ENCODE measurements around the gene ERCC6.

ERCC6 gene

DNA sequence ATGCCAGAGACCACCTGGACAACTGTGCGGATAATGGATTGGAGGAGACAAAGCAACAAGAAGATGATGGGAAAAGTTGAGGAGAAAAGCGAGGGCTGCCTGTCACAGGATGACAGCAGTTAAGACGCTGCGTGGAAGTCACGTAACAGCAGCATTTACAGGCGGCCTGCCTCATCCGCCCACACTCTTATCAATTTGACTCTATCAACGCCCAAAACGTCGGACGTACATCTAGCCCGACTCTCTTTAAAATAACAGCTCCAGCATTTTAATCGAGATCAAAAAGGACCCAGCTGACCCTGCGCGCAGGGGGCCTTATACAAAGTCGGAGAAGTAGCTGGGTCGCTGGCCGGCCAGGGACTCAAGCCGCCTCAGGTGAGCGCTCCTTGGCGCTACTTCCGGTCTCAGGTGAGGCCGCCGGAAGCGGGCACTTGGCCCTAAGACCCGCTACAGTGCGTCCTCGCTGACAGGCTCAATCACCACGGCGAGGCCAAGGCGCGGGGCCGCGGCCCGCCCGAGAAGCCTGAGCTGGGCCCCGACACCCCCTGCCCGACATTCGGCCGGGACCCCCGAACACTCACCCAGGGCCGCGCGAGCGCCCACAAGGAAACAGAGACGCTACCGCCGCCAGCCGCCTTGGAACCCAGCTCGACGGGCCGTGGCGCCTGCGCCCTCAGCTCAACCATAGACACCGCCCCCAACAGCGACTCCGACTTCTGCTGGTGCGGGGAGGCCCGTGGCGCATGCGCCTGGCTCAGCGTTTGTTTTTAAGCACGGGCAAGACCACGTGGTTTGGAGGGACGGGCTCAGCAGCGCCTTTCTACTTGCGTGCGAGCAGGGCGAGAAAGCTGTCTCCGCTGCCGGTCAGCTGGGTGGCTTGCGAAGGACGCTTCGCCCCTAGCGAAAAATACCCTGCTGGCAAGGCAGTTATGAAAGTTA, at the start of gene ERCC6:
Gene ERCC6, minus strand, starts transcription at position 741 of the 939 bp plus-strand sequence.
- DNase-seq = peak; percentile 98

GRCh38 chr10:49587981-49588380, 49.1 kb upstream of the ERCC6 start:
- DNase-seq = no peak

DNA sequence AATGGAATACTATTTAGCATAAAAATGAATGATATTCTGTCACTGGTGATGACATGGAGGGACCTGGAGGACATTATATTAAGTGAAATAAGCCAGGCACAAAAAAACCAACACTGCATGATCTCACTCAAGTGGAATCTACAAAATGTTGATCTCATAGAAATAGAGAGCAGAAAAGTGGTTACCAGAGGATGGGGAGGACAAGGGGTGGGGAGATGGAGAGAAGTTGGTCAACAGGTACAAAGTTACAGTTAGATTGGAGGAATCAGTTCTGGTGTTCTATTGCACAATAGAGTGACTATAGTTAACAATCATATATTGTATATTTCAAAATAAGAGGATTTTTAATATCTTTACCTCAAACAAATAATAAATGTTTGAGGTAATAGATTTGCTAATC, 46.5 kb upstream of the ERCC6 start:
- no peak for DNase-seq

DNA sequence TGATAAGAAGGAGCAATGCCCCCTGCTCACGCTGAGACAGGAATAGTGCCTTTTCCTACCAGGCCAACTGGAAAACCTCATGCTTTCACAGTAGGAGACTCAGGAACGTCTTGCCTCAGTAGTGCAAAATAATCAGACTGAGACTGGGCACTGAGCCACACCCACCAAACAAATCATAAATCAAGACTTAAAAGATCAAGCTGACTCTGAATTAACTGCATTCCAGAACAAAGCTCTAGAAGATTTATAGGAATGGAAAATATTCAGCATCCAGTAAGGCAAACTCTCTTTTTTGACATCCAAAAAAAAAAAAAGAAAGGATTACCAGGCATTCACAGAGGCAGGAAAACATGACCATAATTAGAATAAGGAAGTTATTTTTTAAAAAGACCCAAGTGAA, 40.7 kb upstream of the ERCC6 start:
- DNase-seq = no peak

GRCh38 chr10:49578392-49578791, 39.5 kb upstream of the ERCC6 start:
- DNase-seq = no peak

- no peak for DNase-seq
Observed at GRCh38 chr10:49577182-49577925, 38.4 kb upstream of the ERCC6 start.

GRCh38 chr10:49575489-49576072, 36.7 kb upstream of the ERCC6 start:
- DNase-seq = no peak

GRCh38 chr10:49572594-49573114, 33.7 kb upstream of the ERCC6 start:
- DNase-seq = no peak

GRCh38 chr10:49571388-49571787, 32.5 kb upstream of the ERCC6 start:
- no peak for DNase-seq

- no peak for DNase-seq
Observed at GRCh38 chr10:49569031-49569631, 30.2 kb upstream of the ERCC6 start.

DNA sequence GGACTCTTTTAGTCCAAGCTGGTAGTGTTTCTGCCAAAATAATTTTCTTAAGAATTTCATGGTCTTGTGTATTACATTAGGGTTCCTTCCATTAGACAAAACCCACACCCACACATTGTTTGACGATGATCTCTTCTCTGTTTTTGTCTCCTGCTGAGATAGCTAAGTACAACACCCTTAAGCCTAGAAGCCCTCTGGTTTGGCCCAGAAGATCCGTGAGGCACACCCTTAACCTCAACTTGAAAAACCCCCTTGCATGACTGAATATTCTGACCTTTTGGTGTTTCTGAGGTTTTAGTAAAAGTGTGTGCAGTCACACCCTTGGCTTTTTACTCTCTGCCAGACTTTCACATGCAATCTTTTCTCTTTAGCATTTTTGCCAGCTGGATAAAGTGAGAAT, 29.3 kb upstream of the ERCC6 start:
- no peak for DNase-seq

- DNase-seq = no peak
Observed at GRCh38 chr10:49567810-49568209, 28.9 kb upstream of the ERCC6 start.

DNA sequence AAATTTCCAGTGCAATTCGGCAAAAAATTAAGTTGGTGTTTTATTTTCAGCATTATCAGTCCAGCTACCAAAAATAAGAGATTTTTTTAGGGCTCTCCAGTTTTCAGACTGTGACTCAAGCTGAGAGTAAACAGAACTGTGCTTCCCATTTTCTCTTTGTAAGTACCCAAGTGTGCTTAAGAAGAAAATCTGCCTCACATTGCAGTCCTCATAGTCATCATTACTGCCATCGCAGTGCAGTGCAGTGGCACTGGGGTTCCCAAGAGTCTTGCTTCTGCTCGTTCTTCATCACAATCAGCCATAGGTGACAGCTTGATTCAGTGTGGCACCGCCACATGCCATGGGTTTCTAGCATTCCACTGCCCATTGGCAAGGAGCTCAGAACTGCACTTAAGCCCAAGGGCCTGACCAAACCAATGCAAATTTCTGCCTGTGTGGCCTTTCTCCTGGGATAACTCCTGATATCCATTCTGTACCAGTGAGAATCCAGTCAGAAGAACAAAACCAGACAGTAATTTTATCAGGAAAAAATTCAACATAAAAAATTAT, 25.6 kb upstream of the ERCC6 start:
- no peak for DNase-seq

- no peak for DNase-seq
Observed at GRCh38 chr10:49562893-49563292, 24.0 kb upstream of the ERCC6 start.

DNA sequence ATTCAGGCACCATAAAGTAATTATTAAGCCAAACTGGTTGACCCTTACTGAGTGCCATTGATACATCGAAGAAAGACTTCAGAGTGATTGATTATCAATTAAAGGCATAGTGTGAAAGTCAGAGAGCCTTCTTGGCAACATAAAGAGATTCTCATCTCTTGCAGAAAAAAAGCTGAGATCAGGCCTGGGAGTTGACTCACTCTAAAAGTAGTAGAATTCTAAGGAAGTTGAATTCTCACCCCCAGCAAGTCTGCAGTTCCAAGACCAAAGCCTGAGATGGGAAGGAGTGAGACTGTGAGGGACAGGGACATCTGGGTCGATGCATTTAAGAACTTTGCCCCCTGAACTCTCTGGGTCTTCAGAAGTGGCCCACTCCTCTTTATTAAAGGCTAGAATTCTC, 21.6 kb upstream of the ERCC6 start:
- DNase-seq = no peak

DNA sequence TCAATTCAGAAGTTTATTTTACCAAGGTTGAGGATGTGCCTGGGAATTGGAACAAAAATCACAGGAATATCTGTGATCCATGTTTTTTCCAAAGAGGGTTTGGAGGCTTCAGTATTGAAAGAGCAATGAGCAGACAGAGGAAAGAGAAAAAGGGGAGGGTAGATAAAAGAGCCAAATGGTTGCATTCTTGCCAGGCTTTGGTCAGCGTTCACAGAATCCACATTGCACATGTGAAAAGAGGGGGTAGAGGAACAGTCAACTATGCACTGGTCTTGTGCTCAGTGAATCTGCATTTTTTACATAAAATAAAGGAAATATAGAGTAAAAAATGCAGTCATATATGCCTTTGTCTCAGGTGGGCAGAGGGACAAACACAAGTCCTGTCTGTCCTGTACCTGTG, 20.6 kb upstream of the ERCC6 start:
- DNase-seq = no peak

- no peak for DNase-seq
Observed at GRCh38 chr10:49558190-49558589, 19.3 kb upstream of the ERCC6 start.

GRCh38 chr10:49557681-49558080, 18.8 kb upstream of the ERCC6 start:
- no peak for DNase-seq

- no peak for DNase-seq
Observed at GRCh38 chr10:49556723-49557122, 17.8 kb upstream of the ERCC6 start.

- DNase-seq = no peak
Observed at GRCh38 chr10:49552277-49552676, 13.4 kb upstream of the ERCC6 start.

GRCh38 chr10:49550563-49550962, 11.6 kb upstream of the ERCC6 start:
- DNase-seq = no peak

DNA sequence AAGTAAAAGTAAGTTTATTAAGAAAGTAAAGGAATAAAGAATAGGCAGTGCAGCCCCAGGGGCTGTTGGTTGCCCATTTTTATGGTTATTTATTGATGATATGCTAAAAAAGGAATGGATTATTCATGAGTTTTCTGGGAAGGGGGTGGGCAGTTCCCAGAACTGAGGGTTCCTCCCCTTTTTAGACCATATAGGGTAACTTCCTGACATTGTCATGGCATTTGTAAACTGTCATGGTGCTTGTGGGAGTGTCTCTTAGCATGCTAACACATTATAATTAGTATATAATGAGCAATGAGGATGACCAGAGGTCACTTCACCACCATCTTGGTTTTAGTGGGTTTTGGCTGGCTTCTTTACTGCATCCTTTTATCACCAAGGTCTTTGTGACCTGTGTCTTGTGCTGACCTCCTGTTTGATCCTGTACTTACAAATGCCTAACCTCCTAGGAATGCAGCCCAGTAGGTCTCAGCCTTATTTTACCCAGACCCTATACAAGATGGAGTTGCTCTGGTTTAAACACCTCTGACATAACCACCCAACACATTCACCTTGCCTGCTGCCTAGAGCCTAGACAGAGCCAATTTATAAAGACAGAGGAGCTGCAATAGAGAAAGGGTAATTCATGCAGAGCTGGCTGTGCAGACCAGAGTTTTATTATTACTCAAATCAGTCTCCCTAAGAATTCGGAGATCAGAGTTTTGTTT, 10.9 kb upstream of the ERCC6 start:
- DNase-seq = no peak
